Mucosa of rectum (tissue), 2 donors: Measurements from ENCODE around the gene NIBAN1.

Experiments
- H3K27ac ChIP-seq, 2 donors: one replicate each; pipeline ENCODE4 v1.7.0; 2013; ENCODE audit warnings: inconsistent platforms in 2 of 2, low read depth in 2 of 2, low read length in 2 of 2
- H3K27me3 ChIP-seq, 2 donors: one replicate each; pipeline ENCODE4 v1.7.0; 2013; ENCODE audit warnings: low read length in 2 of 2; ENCODE audit not compliant: control insufficient read depth in 2 of 2, insufficient read depth in 2 of 2
- H3K36me3 ChIP-seq, 2 donors: one replicate each; pipeline ENCODE4 v1.7.0; 2013; ENCODE audit warnings: low read length in 2 of 2; ENCODE audit not compliant: control insufficient read depth in 2 of 2, insufficient read depth in 2 of 2
- H3K4me1 ChIP-seq, 2 donors: one replicate each; pipeline ENCODE4 v1.7.0; 2013; ENCODE audit warnings: low read length in 2 of 2, mild to moderate bottlenecking in 1 of 2; ENCODE audit not compliant: control insufficient read depth in 2 of 2, insufficient read depth in 2 of 2
- H3K4me3 ChIP-seq, 2 donors: one replicate each; pipeline ENCODE4 v1.7.0; 2013; ENCODE audit warnings: low read length in 2 of 2
- H3K9ac ChIP-seq, 2 donors: one replicate each; pipeline ENCODE4 v1.7.0; 2013; ENCODE audit warnings: low read length in 2 of 2, low read depth in 1 of 2, mild to moderate bottlenecking in 1 of 2
- H3K9me3 ChIP-seq, 2 donors: one replicate each; pipeline ENCODE4 v1.7.0; 2013; ENCODE audit warnings: low read length in 2 of 2; ENCODE audit not compliant: control insufficient read depth in 2 of 2
- donor health status: healthy.
- donor health status: Normal muscosa, but diverticular disease.

NIBAN1 gene

GRCh38 chr1:184994301-184994700 is 20.0 kb upstream of the NIBAN1 start:
- H3K27me3 ChIP-seq, result no peaks in the 10 kb centered on the region
- no peak overlapping the region for H3K9ac ChIP-seq
- no peaks in the 10 kb centered on the region for H3K9me3 ChIP-seq
- no peaks in the 10 kb centered on the region for H3K4me1 ChIP-seq
- H3K27ac ChIP-seq, result no peak overlapping the region
- no peak overlapping the region for H3K4me3 ChIP-seq
- H3K36me3 ChIP-seq, result no peaks in the 10 kb centered on the region

DNA sequence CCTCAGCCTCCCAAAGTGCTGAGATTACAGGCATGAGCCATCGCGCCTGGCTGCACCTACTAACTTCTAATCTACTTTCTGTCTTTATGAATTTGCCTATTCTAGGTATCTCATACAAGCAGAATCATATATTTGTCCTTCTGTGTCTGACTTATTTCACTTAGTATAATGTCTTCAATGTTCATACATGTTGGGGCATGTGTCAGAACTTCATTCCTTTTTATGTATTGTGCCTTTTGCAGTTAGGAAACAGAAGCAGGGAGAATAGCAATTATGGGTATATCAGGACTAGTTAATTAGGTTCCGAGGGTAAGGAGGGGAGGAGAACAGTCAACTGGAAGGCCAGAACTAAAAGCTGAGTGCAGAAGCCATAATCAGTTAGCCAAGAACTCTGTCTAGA is 18.0 kb upstream of the NIBAN1 start:
- Histone ChIP-seq H3K36me3 (no peaks in the 10 kb centered on the region), H3K4me3 (no peak overlapping the region), H3K27ac (no peak overlapping the region), H3K9me3 (no peaks in the 10 kb centered on the region), H3K27me3 (no peaks in the 10 kb centered on the region), H3K9ac (no peak overlapping the region), H3K4me1 (no peaks in the 10 kb centered on the region)

- no peak overlapping the region for H3K9ac ChIP-seq
- H3K36me3 ChIP-seq, result no peaks in the 10 kb centered on the region
- no peaks in the 10 kb centered on the region for H3K27me3 ChIP-seq
- no peaks in the 10 kb centered on the region for H3K9me3 ChIP-seq
- H3K27ac ChIP-seq, result no peak overlapping the region
- no peaks in the 10 kb centered on the region for H3K4me1 ChIP-seq
- H3K4me3 ChIP-seq, result no peak overlapping the region
Measured at GRCh38 chr1:184990204-184990603, 15.9 kb upstream of the NIBAN1 start.

- no peak overlapping the region for H3K27ac ChIP-seq
- H3K4me3 ChIP-seq, result no peak overlapping the region
- H3K4me1 ChIP-seq, result no peaks in the 10 kb centered on the region
- H3K36me3 ChIP-seq, result no peaks in the 10 kb centered on the region
- H3K9ac ChIP-seq, result no peak overlapping the region
- no peaks in the 10 kb centered on the region for H3K27me3 ChIP-seq
- no peaks in the 10 kb centered on the region for H3K9me3 ChIP-seq
Measured at GRCh38 chr1:184988506-184988905, 14.2 kb upstream of the NIBAN1 start.

GRCh38 chr1:184987696-184988095 is 13.4 kb upstream of the NIBAN1 start:
- H3K36me3 ChIP-seq, result no peaks in the 10 kb centered on the region

GRCh38 chr1:184986250-184986649 is 11.9 kb upstream of the NIBAN1 start:
- Histone ChIP-seq H3K4me1 (no peaks in the 10 kb centered on the region), H3K9ac (no peak overlapping the region), H3K9me3 (no peaks in the 10 kb centered on the region), H3K4me3 (no peak overlapping the region), H3K27ac (no peak overlapping the region), H3K27me3 (no peaks in the 10 kb centered on the region), H3K36me3 (no peaks in the 10 kb centered on the region)

More at GRCh38 chr1:184987696-184988095, 13.4 kb upstream of the NIBAN1 start:
- no peak overlapping the region for H3K9ac ChIP-seq
- no peak overlapping the region for H3K27ac ChIP-seq
- H3K4me1 ChIP-seq, result no peaks in the 10 kb centered on the region
- H3K4me3 ChIP-seq, result no peak overlapping the region
- H3K9me3 ChIP-seq, result no peaks in the 10 kb centered on the region
- H3K27me3 ChIP-seq, result no peaks in the 10 kb centered on the region

DNA sequence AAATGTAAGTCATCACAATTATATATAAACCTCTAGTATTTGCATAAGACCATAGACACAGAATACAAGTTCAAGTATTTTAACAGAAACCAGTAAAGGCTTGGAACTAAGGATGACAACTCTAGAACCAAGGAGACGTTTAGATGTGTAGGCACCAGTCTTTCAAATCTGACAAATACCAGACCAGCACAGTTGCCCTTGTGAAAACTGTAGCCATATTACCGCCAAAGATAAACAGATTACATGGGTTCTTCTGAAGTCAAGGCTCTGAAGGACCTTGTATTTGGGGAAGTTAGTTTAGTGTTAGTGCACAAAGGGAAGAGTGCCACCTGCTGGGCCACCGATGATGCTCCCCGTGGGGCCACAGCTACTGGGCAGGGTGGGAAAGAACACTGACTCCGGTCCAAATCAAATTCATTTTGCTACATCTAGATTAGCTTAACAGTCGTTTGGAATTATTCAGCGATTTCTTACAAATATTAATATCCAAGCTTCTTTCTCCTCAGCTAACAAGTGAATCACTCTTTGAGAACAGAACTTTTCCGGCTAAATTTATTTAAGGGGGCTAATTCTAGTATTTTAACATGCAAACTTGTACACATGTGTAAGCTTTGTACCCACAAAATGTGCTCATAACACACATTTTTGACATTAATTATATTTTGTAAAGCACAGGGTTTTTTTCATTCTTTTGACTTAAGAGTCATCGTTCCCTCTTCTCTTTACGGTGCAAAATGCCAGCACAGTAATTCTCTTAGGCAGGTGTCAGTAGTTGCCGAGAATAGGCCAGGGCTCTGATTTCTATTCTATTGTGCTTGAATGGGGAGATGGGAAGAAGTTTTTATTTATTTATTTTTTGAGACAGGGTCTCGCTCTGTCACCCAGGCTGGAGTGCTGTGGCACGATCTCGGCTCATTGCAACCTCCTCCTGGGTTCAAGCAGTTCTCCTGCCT is 8.0 kb upstream of the NIBAN1 start:
- Histone ChIP-seq H3K9me3 (no peaks in the 10 kb centered on the region), H3K27me3 (no peaks in the 10 kb centered on the region), H3K4me3 (no peak overlapping the region), H3K9ac (no peak overlapping the region), H3K27ac (no peak overlapping the region), H3K4me1 (no peaks in the 10 kb centered on the region), H3K36me3 (no peaks in the 10 kb centered on the region)

- Histone ChIP-seq H3K9ac (no peak overlapping the region), H3K27ac (no peak overlapping the region), H3K27me3 (peaks cover under 1 to 2% of the 10 kb centered on the region in 2 donors)
Measured at GRCh38 chr1:184980726-184981125, 6.4 kb upstream of the NIBAN1 start.

GRCh38 chr1:184975208-184975870 is 1.0 kb upstream of the NIBAN1 start:
- Histone ChIP-seq H3K9me3 (no peaks in the 10 kb centered on the region), H3K36me3 (no peaks in the 10 kb centered on the region), H3K9ac (no peak overlapping the region), H3K27ac (no peak overlapping the region), H3K27me3 (peaks cover 16 to 21% of the 10 kb centered on the region in 2 donors), H3K4me1 (peaks cover 0 to 4% of the 10 kb centered on the region in 2 donors), H3K4me3 (no peak overlapping the region)

More at GRCh38 chr1:184980726-184981125, 6.4 kb upstream of the NIBAN1 start:
- Histone ChIP-seq H3K9me3 (no peaks in the 10 kb centered on the region), H3K4me3 (no peak overlapping the region), H3K36me3 (no peaks in the 10 kb centered on the region), H3K4me1 (no peaks in the 10 kb centered on the region)

DNA sequence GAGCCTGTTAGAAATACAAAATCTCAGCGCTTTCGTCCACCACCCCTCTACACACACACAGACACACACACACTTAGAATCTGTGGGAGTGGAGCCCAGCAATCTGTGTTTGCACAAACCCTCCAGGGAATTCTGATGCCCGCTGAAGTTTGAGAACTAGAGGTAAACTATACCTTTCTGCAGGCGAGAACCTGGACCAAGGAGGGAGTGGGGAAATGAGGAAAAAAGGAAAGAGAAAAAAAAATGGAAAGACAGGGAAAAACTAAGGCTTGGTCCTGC is 468 bp upstream of the NIBAN1 start:
- no peaks in the 10 kb centered on the region for H3K36me3 ChIP-seq
- peaks cover 16 to 21% of the 10 kb centered on the region in 2 donors for H3K27me3 ChIP-seq
- peak overlapping the region in 1 of 2 donors; percentile 72 for H3K27ac ChIP-seq
- peak overlapping the region in 1 of 2 donors; percentile 90 for H3K4me3 ChIP-seq
- H3K9me3 ChIP-seq, result no peaks in the 10 kb centered on the region
- peaks cover 0 to 4% of the 10 kb centered on the region in 2 donors for H3K4me1 ChIP-seq
- peak overlapping the region in 1 of 2 donors; percentile 70 for H3K9ac ChIP-seq
